ENCODE data around the gene ANKLE1.

Gene ANKLE1

GRCh38 chr19:17281391-17282304 lies at the start of gene ANKLE1:
TSS of gene ANKLE1 (plus strand) at chr19:17281901. CDS start at chr19:17281921, 20 bp downstream.
- Histone ChIP-seq H3K9me3 (ENCODE audit: low read length) (peaks cover 4% of the 10 kb centered on the region), H2AFZ (ENCODE audit: low read depth, low read length) (no peak within 1 kb of the TSS), H3K4me1 (ENCODE audit: insufficient read depth, low read length) (no peaks in the 10 kb centered on the region), H3K27me3 (ENCODE audit: insufficient read depth, low read length) (no peaks in the 10 kb centered on the region), H3K4me3 (ENCODE audit: low read length) (peak within 1 kb of the TSS; percentile 7), H3K36me3 (ENCODE audit: insufficient read depth, low read length) (peaks cover 4% of the 10 kb centered on the region)

GRCh38 chr19:17232258-17232657 lies 49.4 kb upstream of the ANKLE1 start:
- Histone ChIP-seq H2AFZ (ENCODE audit: low read depth, low read length) (no peak overlapping the region), H3K36me3 (ENCODE audit: insufficient read depth, low read length) (peaks cover 32% of the 10 kb centered on the region)

GRCh38 chr19:17234911-17235299 lies 46.8 kb upstream of the ANKLE1 start:
- Histone ChIP-seq H3K36me3 (ENCODE audit: insufficient read depth, low read length) (peaks cover 38% of the 10 kb centered on the region), H2AFZ (ENCODE audit: low read depth, low read length) (no peak overlapping the region), H3K27me3 (ENCODE audit: insufficient read depth, low read length) (no peaks in the 10 kb centered on the region), H3K9me3 (ENCODE audit: low read length) (no peaks in the 10 kb centered on the region), H3K4me3 (ENCODE audit: low read length) (no peak overlapping the region), H3K4me1 (ENCODE audit: insufficient read depth, low read length) (no peaks in the 10 kb centered on the region)

More at GRCh38 chr19:17232258-17232657, 49.4 kb upstream of the ANKLE1 start:
- H3K4me1 ChIP-seq (ENCODE audit: insufficient read depth, low read length) = no peaks in the 10 kb centered on the region
- H3K9me3 ChIP-seq (ENCODE audit: low read length) = no peaks in the 10 kb centered on the region
- no peaks in the 10 kb centered on the region for H3K27me3 ChIP-seq (ENCODE audit: insufficient read depth, low read length)
- no peak overlapping the region for H3K4me3 ChIP-seq (ENCODE audit: low read length)

DNA sequence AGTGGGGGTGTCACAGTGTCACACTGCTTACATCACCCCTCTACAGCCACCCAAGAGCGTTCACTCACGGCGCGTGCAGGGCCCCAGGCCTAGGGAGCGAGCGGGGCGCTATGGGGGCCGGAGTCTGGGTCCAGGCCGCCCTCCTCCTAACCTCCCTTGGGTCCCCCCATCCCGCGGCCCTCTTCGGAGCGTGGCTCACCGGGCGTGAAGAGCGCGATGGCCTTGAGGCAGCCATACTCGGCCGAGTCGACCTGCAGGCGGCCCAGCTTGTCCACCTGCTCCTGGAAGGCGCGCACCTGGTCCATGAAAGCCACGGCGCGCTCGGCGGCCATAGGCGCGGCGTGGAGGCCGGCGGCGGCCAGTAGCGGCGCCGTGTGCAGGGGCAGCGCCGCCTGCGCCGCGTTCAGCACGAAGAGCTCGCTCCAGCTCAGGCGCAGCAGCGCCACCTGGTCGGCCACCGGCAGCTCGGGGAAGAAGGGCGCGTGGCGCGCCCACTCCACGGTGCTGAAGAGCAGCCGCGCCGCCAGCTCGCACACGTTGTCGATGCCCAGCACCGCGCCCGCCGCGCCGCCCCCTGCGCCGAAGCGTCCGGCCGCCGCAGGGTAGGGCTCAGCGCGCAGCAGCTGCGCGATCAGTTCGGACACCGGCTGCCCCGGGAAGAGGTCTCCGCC lies 46.3 kb upstream of the ANKLE1 start:
- H3K9me3 ChIP-seq (ENCODE audit: low read length) = no peaks in the 10 kb centered on the region
- peaks cover 5% of the 10 kb centered on the region for H3K4me1 ChIP-seq (ENCODE audit: insufficient read depth, low read length)
- peaks cover 39% of the 10 kb centered on the region for H3K36me3 ChIP-seq (ENCODE audit: insufficient read depth, low read length)
- no peak overlapping the region for H3K4me3 ChIP-seq (ENCODE audit: low read length)
- no peaks in the 10 kb centered on the region for H3K27me3 ChIP-seq (ENCODE audit: insufficient read depth, low read length)
- no peak overlapping the region for H2AFZ ChIP-seq (ENCODE audit: low read depth, low read length)

DNA sequence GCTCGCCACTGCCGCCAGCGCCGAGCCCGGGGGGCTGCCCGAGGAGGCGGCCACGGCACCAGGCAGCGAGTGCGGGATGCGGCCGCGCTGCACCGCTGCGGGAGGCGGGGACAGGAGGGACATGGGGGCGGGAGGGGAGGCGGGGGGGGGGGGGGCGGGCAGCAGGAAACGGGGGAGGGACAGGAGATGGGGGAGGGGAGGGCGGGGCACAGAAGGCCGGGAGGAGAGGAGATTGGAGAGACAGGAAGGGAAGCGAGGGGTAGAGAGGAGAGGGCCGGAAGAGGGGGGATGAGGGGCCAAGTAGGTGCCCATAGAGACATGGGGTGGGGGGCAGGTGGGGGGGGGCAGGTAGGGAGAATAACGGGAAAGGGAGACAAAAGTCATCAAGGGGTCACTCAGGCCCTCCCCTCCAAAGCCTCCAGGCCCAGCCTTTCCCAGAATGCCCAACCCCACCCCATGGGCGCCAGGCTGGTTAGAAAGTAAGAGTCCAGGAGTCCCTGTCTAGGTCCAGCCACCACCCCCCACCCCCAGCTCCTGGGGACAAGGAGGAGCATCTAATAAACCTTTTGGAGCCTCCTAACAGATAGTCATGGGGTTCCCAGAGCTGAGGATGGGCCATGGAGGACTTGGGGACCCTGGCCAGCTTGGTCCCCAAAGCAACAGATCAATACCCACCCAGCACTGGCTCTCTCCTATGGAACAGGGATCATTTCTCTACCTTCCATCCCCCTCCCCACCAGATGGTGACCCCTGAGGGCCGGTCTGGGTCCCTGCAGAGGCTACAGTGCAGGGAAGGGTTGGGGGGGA lies 45.5 kb upstream of the ANKLE1 start:
- Histone ChIP-seq H3K27me3 (ENCODE audit: insufficient read depth, low read length) (no peaks in the 10 kb centered on the region), H3K4me3 (ENCODE audit: low read length) (no peak overlapping the region), H3K4me1 (ENCODE audit: insufficient read depth, low read length) (peaks cover 8% of the 10 kb centered on the region), H3K36me3 (ENCODE audit: insufficient read depth, low read length) (peaks cover 36% of the 10 kb centered on the region), H3K9me3 (ENCODE audit: low read length) (no peaks in the 10 kb centered on the region), H2AFZ (ENCODE audit: low read depth, low read length) (no peak overlapping the region)

DNA sequence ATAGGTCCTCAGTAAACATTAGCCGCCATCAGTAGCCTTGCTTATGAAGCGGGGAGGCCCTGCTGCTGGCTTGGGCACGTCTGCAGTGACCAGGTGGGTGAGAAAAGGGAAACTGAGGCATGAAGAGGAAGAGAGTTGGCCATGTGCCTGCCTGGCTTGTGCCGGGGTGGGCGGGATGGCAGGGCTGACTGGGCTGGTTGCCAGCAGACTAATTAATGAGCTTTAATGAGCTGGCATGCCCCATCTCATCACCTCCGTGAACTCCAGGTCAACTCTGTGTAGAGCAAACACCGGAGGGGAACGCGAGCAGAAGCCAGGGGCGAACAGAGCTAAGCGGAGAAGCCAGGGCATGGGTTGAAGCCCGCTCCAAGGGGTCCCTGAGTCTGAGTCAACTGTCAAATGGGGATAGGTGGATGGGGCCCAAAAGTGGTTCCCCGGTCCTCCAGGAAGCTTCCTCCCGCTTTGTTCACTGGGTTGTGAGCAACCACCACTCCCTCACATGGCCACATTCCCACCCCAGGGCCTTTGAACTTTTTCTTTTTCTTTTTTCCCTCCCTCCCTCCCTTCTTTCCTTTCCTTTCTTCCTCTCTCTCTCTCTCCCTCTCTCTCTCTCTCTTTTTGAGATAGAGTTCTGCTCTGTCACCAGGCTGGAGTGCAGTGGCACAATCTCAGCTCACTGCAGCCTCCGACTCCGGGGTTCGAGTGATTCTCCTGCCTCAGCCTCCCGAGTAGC lies 44.7 kb upstream of the ANKLE1 start:
- Histone ChIP-seq H3K4me3 (ENCODE audit: low read length) (no peak overlapping the region), H3K27me3 (ENCODE audit: insufficient read depth, low read length) (no peaks in the 10 kb centered on the region), H2AFZ (ENCODE audit: low read depth, low read length) (no peak overlapping the region), H3K9me3 (ENCODE audit: low read length) (no peaks in the 10 kb centered on the region), H3K36me3 (ENCODE audit: insufficient read depth, low read length) (peaks cover 36% of the 10 kb centered on the region), H3K4me1 (ENCODE audit: insufficient read depth, low read length) (peaks cover 10% of the 10 kb centered on the region)

GRCh38 chr19:17237747-17238706 lies 43.7 kb upstream of the ANKLE1 start:
- H2AFZ ChIP-seq (ENCODE audit: low read depth, low read length) = no peak overlapping the region
- peaks cover 27% of the 10 kb centered on the region for H3K36me3 ChIP-seq (ENCODE audit: insufficient read depth, low read length)
- no peaks in the 10 kb centered on the region for H3K27me3 ChIP-seq (ENCODE audit: insufficient read depth, low read length)
- no peaks in the 10 kb centered on the region for H3K9me3 ChIP-seq (ENCODE audit: low read length)
- H3K4me3 ChIP-seq (ENCODE audit: low read length) = no peak overlapping the region
- peaks cover 10% of the 10 kb centered on the region for H3K4me1 ChIP-seq (ENCODE audit: insufficient read depth, low read length)

DNA sequence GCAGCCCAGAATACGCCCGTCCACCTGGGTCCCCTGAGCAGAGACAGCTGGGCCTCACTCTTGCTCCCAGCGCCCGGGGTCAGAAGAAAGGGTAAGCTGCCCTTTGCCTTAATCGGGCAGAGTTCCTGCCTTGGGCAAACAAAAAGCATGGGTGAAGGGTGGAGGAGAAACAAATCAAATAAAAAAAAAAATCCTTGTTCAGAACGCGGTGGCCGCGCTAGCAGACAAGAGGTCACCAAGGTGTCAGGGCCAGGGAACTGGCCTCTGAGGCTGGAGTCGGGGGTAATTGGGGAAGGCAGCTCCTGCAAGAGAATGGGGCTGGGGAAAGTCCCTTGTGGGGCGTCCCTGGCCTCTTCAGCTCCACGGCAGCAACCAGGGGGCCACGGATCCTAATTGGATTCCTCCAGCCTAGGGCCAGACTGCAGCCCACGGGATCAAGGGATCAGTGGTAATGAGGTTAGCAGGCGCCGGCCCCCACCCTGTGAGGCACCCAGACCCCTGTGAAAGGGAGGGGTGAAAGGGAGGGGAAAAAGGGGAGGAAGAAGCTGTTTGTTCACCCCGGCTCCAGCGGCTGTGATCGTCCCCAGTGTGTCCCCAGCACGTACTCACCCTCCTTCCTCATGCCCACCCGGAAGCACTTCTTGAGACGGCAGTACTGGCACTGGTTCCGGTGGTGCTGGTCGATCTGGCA lies 41.5 kb upstream of the ANKLE1 start:
- Histone ChIP-seq H3K9me3 (ENCODE audit: low read length) (no peaks in the 10 kb centered on the region), H3K27me3 (ENCODE audit: insufficient read depth, low read length) (no peaks in the 10 kb centered on the region), H3K4me1 (ENCODE audit: insufficient read depth, low read length) (peaks cover 23% of the 10 kb centered on the region)

DNA sequence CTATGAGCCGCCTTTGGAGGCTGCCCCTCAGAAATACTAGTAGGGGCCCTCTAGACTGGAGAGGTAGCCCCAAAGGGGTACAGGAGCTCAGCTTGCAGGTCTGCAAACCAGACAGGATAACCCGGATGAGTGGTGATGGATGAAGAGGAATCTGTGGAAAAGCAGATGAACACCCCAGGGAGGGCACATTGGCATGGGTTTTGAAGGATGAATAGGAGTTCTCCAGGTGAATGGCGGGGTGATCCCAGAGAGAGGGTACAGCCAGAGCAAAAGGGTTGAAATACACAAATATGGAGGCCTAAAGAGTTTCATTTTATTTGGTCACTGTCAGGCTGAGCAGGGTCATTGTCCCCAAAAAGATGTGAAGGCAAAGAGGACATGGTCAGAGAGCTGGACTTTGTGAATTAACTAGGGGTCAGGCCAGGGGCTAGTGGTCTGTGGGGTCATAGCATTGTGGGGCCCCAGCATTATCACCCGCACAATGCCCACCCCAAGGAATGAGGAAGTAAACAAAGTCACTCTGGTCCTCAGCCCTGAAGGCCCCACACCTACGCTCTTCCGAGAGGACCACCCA lies 40.8 kb upstream of the ANKLE1 start:
- Histone ChIP-seq H3K9me3 (ENCODE audit: low read length) (no peaks in the 10 kb centered on the region), H3K36me3 (ENCODE audit: insufficient read depth, low read length) (peaks cover 19% of the 10 kb centered on the region), H3K4me3 (ENCODE audit: low read length) (no peak overlapping the region), H2AFZ (ENCODE audit: low read depth, low read length) (no peak overlapping the region), H3K4me1 (ENCODE audit: insufficient read depth, low read length) (peaks cover 23% of the 10 kb centered on the region), H3K27me3 (ENCODE audit: insufficient read depth, low read length) (no peaks in the 10 kb centered on the region)

More for the DNA sequence above, 41.5 kb upstream of the ANKLE1 start:
- Histone ChIP-seq H3K36me3 (ENCODE audit: insufficient read depth, low read length) (peaks cover 19% of the 10 kb centered on the region), H2AFZ (ENCODE audit: low read depth, low read length) (no peak overlapping the region), H3K4me3 (ENCODE audit: low read length) (no peak overlapping the region)

- Histone ChIP-seq H3K9me3 (ENCODE audit: low read length) (no peaks in the 10 kb centered on the region), H3K36me3 (ENCODE audit: insufficient read depth, low read length) (peaks cover 13% of the 10 kb centered on the region), H3K4me3 (ENCODE audit: low read length) (no peak overlapping the region), H3K4me1 (ENCODE audit: insufficient read depth, low read length) (peaks cover 32% of the 10 kb centered on the region), H2AFZ (ENCODE audit: low read depth, low read length) (no peak overlapping the region), H3K27me3 (ENCODE audit: insufficient read depth, low read length) (no peaks in the 10 kb centered on the region)
Measured at GRCh38 chr19:17242431-17243208, 39.1 kb upstream of the ANKLE1 start.
